ENCODE measurements around the gene KIF5B. TPM values are rescaled to one million over a fixed set of nuclear protein-coding genes. Genes with fewer than 3 reads are reported as not detected.
"Not testable (repeated sequence)": the region's sequence is repeated elsewhere in the genome, so short reads cannot be mapped to it uniquely, and the experiment has no call there.

The KIF5B gene
- total and polyA plus RNA-seq, 9 of the 15 experiments (the other 6 are each of a cell fraction or from before 2014, with no cell fraction given): 24.4 to 94.4 (median 68.9) TPM

DNA sequence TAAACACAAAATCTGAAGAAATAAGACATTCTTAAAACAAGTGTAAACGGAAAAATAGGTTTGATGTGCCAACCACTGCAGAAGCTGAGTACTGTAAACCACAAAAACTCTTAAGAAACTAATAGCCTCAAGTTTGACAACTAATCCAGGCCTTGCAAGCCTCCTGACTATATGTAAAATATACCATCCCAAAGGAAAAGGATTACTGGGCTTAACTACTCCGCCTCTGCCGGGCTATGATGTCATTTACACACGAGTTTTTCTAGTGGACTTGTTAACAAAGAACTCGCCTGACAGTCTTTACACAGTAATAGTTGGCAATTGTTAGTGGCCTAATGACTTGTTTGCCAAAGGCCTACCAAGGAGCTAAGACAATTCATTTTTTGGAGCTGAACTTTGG, 2.1 kb downstream of the KIF5B start (continued):
- TF ChIP-seq CEBPG (CRISPR knock-in tag; IDR thresholded peaks at IDR 0.05) (no peak), CEBPG (tag; conservative IDR thresholded peaks at IDR 0.05 in 1 of 2, IDR thresholded peaks at IDR 0.05 in 1 of 2) (no peak), PHB2 (IDR thresholded peaks at IDR 0.05; ENCODE audit: low read depth) (no peak), NR2F6 (CRISPR knock-in tag; IDR thresholded peaks at IDR 0.05) (no peak), ZNF3 (CRISPR knock-in tag; IDR thresholded peaks at IDR 0.05) (no peak), ZNF395 (CRISPR knock-in tag; IDR thresholded peaks at IDR 0.05) (no peak), EP300 (IDR thresholded peaks at IDR 0.05; ENCODE audit: low read length) (no peak), NR3C1 (CRISPR knock-in tag; IDR thresholded peaks at IDR 0.05) (no peak), TFAM (CRISPR knock-in tag; conservative IDR thresholded peaks at IDR 0.05) (no peak), SMARCC2 (IDR thresholded peaks at IDR 0.05; ENCODE audit: low read depth) (no peak)

DNA sequence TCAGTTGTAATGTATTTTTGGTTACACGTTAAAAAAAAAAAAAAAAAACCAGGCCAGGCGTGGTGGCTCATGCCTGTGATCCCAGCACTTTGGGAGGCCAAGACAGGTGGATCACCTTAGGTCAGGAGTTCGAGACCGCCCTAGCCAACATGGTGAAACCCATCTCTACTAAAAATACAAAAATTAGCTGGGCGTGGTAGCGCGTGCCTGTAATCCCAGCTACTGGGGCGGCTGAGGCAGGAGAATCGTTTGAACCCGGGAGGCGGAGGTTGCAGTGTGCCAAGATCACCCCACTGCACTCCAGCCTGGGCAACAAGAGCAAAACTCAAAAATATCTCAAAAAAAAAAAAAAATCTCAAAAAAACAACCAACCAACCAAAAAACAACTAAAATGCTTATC, 2.8 kb downstream of the KIF5B start:
- not testable (repeated sequence) for H3K9me1 ChIP-seq (ENCODE audit: control insufficient read depth, insufficient read depth, low read length); ATAC-seq; BruUV-seq (replicated peaks); FAIRE-seq; H2AFZ ChIP-seq (ENCODE audit: low read depth, low read length); H3K27me3 ChIP-seq (ENCODE audit: control insufficient read depth in 2 of 2, insufficient read depth in 2 of 2, low read length in 2 of 2); H3K27ac ChIP-seq (ENCODE audit: extremely low read depth, low read depth, low read length); DNase-seq (ENCODE audit: extremely low read depth in 1 of 4, low spot score in 3 of 4); H3K9me3 ChIP-seq (replicated peaks; ENCODE audit: control insufficient read depth, insufficient read depth, low read depth, low read length)
- 33% methylated on average over 5 of the region's 11 CpGs for WGBS (ENCODE audit: insufficient coverage, low coverage, missing lambda C conversion rate)
- ChIA-PET POLR2A (interaction anchor here (0.6 to 2.4 kb wide), 4 partner anchors 10 to 1596 kb away, joined by 3 to 12 read pairs (median 4); no protein-coding TSS in a partner anchor), CTCF (ENCODE audit: low intra/inter-chr PET ratio) (interaction anchor here (0.6 kb wide), 1 partner anchor 122 kb away, joined by 4 read pairs; no protein-coding TSS in a partner anchor)
- H3K36me3 ChIP-seq (ENCODE audit: control insufficient read depth, insufficient read depth, low read length): peaks cover 40% of the 10 kb centered on the region; the same call in 2 of the 3 replicates
- peaks cover 46% of the 10 kb centered on the region for H4K20me1 ChIP-seq (replicated peaks; ENCODE audit: control insufficient read depth, insufficient read depth, low read length)
- H3K4me1 ChIP-seq (replicated peaks in 1 of 2; ENCODE audit: control insufficient read depth in 2 of 2, insufficient read depth in 2 of 2, low read length in 2 of 2): peaks cover 7 to 24% of the 10 kb centered on the region in 2 experiments
- intact Hi-C loops (cut with micrococcal nuclease): loop anchor here (10.0 kb wide), 1 partner anchor 91 kb away; no protein-coding TSS in a partner anchor
- H3K79me2 ChIP-seq (ENCODE audit: control insufficient read depth, insufficient read depth, low read length): peaks cover 86% of the 10 kb centered on the region
- peak; percentile 41; the same call in 1 of the 2 replicates for TF ChIP-seq C11orf30 (IDR thresholded peaks at IDR 0.05; ENCODE audit: low read depth)
- TF ChIP-seq HLTF (IDR thresholded peaks at IDR 0.05): 0 out of 2 replicates have a peak, but pooled peaks have one; percentile 31
- 0 out of 4 replicates have a peak, but pooled peaks of 1 of the 2 experiments have one; percentile 63 for TF ChIP-seq MLLT1 (IDR thresholded peaks at IDR 0.05)
- TF ChIP-seq ADNP (tag; IDR thresholded peaks at IDR 0.05): 0 out of 2 replicates have a peak, but pooled peaks have one; percentile 29
- TF ChIP-seq TRIM25 (IDR thresholded peaks at IDR 0.05; ENCODE audit: borderline replicate concordance): 0 out of 2 replicates have a peak, but pooled peaks have one; percentile 27
- TF ChIP-seq ZNF316 (IDR thresholded peaks at IDR 0.05): peak; percentile 74
- peak overlapping the region in 1 of 2 experiments; percentile 87; a peak in 3 of 4 replicates for H3K9ac ChIP-seq (ENCODE audit: insufficient read depth in 1 of 2, low read depth in 2 of 2, low read length in 2 of 2)
- in situ Hi-C loops (cut with MboI): loop anchor here (10.0 kb wide), 1 partner anchor 291 kb away; the partner anchor contains the start of gene EPC1
- H3K4me2 ChIP-seq (ENCODE audit: insufficient read depth, low read length): peak overlapping the region; percentile 93
- H3K4me3 ChIP-seq: peak overlapping the region; percentile 95

All from K562 (cell line).